HepG2 (cell line): Measurements from ENCODE around the gene CLVS2. TPM values are rescaled to one million over a fixed set of nuclear protein-coding genes. Genes with fewer than 3 reads are reported as not detected.
A peak's percentile ranks its signal among the peaks of the same experiment; 100 is the strongest.

ENCODE experiments used
- ATAC-seq: fragments of 200-7000 bp; cut with Tn5 transposase; 3 replicates; pipeline ENCODE4 v1.9.1; 2020; ENCODE audit warnings: mild to moderate bottlenecking, moderate library complexity
- BruUV-seq: library from RNA; stranded (reverse); fragments of 400-500 nt; replicated peaks from 2 replicates; lab custom pipeline; 2021; lab: Mats Ljungman, UMichigan
- CTCF ChIA-PET: fragments of 300-600 bp; formaldehyde crosslinking; extraction: SDS; loops from one replicate; lab custom pipeline; 2021; ENCODE audit warnings: low total read pairs, inconsistent platforms, low intra/inter-chr PET ratio; lab: Yijun Ruan, JAX
- POLR2A ChIA-PET: fragments of 350-600 bp; sonication (Branson Sonifier 250); formaldehyde crosslinking; loops from one replicate; lab custom pipeline; 2020; ENCODE audit warnings: antibody characterized with exemption, inconsistent platforms; lab: Yijun Ruan, JAX
- DNase-seq: peaks from one replicate; pipeline ENCODE4 v3.0.0-alpha.2; 2015; ENCODE audit warnings: low spot score
- FAIRE-seq: peaks from 3 replicates; lab custom pipeline; 2011; peaks lifted over from hg19 to GRCh38; lab: Jason Lieb, UNC
- H2AFZ ChIP-seq: one replicate; pipeline ENCODE4 v1.6.1; 2011; ENCODE audit warnings: low read length, inconsistent platforms
- H3K27ac ChIP-seq: fragments of 300-600 bp; 3 replicates; pipeline ENCODE4 v1.8.0; 2011; ENCODE audit warnings: mixed run types, mild to moderate bottlenecking, mixed read lengths, low read length, inconsistent platforms; ENCODE audit not compliant: insufficient read depth; ENCODE audit errors: extremely low read length
- H3K27me3 ChIP-seq, 2 experiments: fragments of 200-600 bp in 1 of 2; 2 replicates in 1 of 2; 3 replicates in 1 of 2; pipeline versions ENCODE4 v1.6.0 to v1.8.0; 2011; ENCODE audit warnings: low read length in 2 of 2, mild to moderate bottlenecking in 2 of 2, moderate library complexity in 2 of 2, inconsistent platforms in 1 of 2; ENCODE audit not compliant: insufficient read depth in 2 of 2, control insufficient read depth in 1 of 2
- H3K36me3 ChIP-seq, 2 experiments: fragments of 200-600 bp in 1 of 2; replicated peaks in 1 of 2; 2 replicates in 1 of 2; 3 replicates in 1 of 2; pipeline versions ENCODE4 v1.5.1 to v1.8.0; 2011; ENCODE audit warnings: low read length in 2 of 2, inconsistent platforms in 1 of 2; ENCODE audit not compliant: insufficient read depth in 2 of 2, control insufficient read depth in 1 of 2
- H3K4me1 ChIP-seq: 2 replicates; pipeline ENCODE4 v1.5.1; 2012; ENCODE audit warnings: low read length, inconsistent platforms; ENCODE audit not compliant: insufficient read depth
- H3K4me2 ChIP-seq: 2 replicates; pipeline ENCODE4 v1.6.0; 2011; ENCODE audit warnings: low read depth, low read length, inconsistent platforms
- H3K4me3 ChIP-seq, 3 experiments: fragments of 200-600 bp in 1 of 3; sonication (generic), shearing (Covaris generic) in 1 of 3; replicated peaks in 1 of 3; 2 replicates each; pipeline ENCODE4 v1.5.1; 2011 to 2016; ENCODE audit warnings: low read length in 3 of 3, inconsistent platforms in 2 of 3, low read depth in 2 of 3, mild to moderate bottlenecking in 2 of 3, control low read depth in 1 of 3, mixed read lengths in 1 of 3; ENCODE audit not compliant: insufficient read depth in 1 of 3
- H3K79me2 ChIP-seq: one replicate; pipeline ENCODE4 v1.6.1; 2011; ENCODE audit warnings: low read length, inconsistent platforms; ENCODE audit not compliant: insufficient read depth
- H3K9ac ChIP-seq: 2 replicates; pipeline ENCODE4 v1.6.0; 2011; ENCODE audit warnings: mild to moderate bottlenecking, low read depth, low read length, inconsistent platforms; ENCODE audit not compliant: insufficient read depth
- H3K9me3 ChIP-seq: 2 replicates; pipeline ENCODE4 v1.5.1; 2012; ENCODE audit warnings: mild to moderate bottlenecking, low read length
- H4K20me1 ChIP-seq: 2 replicates; pipeline ENCODE4 v1.6.0; 2011; ENCODE audit warnings: inconsistent platforms, mild to moderate bottlenecking, low read length, moderate library complexity; ENCODE audit not compliant: insufficient read depth
- ATF7 ChIP-seq, 2 experiments: fragments of 450-650 bp in 1 of 2; sonication (generic) in 1 of 2; formaldehyde crosslinking in 1 of 2; IDR thresholded peaks; 2 replicates each; pipeline versions ENCODE4 v1.4.0 to v1.6.1; 2016 to 2020; ENCODE audit warnings: antibody characterized with exemption in 1 of 2, mild to moderate bottlenecking in 1 of 2, missing genetic modification reagents in 1 of 2
- DR1 ChIP-seq: sonication (generic); formaldehyde crosslinking; IDR thresholded peaks from 2 replicates; pipeline ENCODE4 v1.8.0; 2021; ENCODE audit warnings: mild to moderate bottlenecking, missing genetic modification reagents, inconsistent platforms
- E2F5 ChIP-seq: sonication (generic); formaldehyde crosslinking; conservative IDR thresholded peaks from 2 replicates; pipeline ENCODE4 v1.4.0; 2020; ENCODE audit warnings: missing genetic modification reagents
- HMG20A ChIP-seq: IDR thresholded peaks from 2 replicates; pipeline ENCODE4 v1.6.1; 2016; ENCODE audit warnings: borderline replicate concordance
- MAFK ChIP-seq, 2 experiments: IDR thresholded peaks in 1 of 2; conservative IDR thresholded peaks in 1 of 2; 2 replicates each; pipeline ENCODE4 v1.6.1; 2011; ENCODE audit warnings: improper control_type of control experiment in 2 of 2, low read length in 2 of 2
- NFRKB ChIP-seq: fragments of 450-650 bp; IDR thresholded peaks from 2 replicates; pipeline ENCODE4 v1.6.1; 2017
- NR1H2 ChIP-seq: sonication (generic); formaldehyde crosslinking; IDR thresholded peaks from 2 replicates; pipeline ENCODE4 v1.8.1; 2022; ENCODE audit warnings: low read depth, missing genetic modification reagents, borderline replicate concordance
- PHF21A ChIP-seq: sonication (generic); formaldehyde crosslinking; IDR thresholded peaks from 2 replicates; pipeline ENCODE4 v1.5.0; 2020; ENCODE audit warnings: mild to moderate bottlenecking, missing genetic modification reagents
- SIX4 ChIP-seq: sonication (generic); formaldehyde crosslinking; IDR thresholded peaks from 2 replicates; pipeline ENCODE4 v1.4.0; 2020; ENCODE audit warnings: missing genetic modification reagents
- YEATS2 ChIP-seq: sonication (generic); formaldehyde crosslinking; IDR thresholded peaks from 2 replicates; pipeline ENCODE4 v1.4.0; 2020; ENCODE audit warnings: missing genetic modification reagents, borderline replicate concordance
- YY1 ChIP-seq: IDR thresholded peaks from 2 replicates; pipeline ENCODE4 v1.6.1; 2011; ENCODE audit warnings: low read length, low read depth, moderate library complexity, mild to moderate bottlenecking; ENCODE audit not compliant: insufficient read depth, insufficient replicate concordance
- ZNF20 ChIP-seq: sonication (generic); formaldehyde crosslinking; IDR thresholded peaks from 2 replicates; pipeline ENCODE4 v1.4.0; 2020; ENCODE audit warnings: mild to moderate bottlenecking, moderate library complexity, missing genetic modification reagents
- ZNF484 ChIP-seq: sonication (generic); formaldehyde crosslinking; IDR thresholded peaks from 2 replicates; pipeline ENCODE4 v1.5.1; 2020; ENCODE audit warnings: mild to moderate bottlenecking, low read depth, missing genetic modification reagents, borderline replicate concordance
- ZNF614 ChIP-seq: IDR thresholded peaks from 2 replicates; pipeline ENCODE4 v1.6.1; 2018; ENCODE audit warnings: missing biosample characterization, missing genetic modification reagents, inconsistent platforms, borderline replicate concordance
- ZNF615 ChIP-seq: sonication (generic); formaldehyde crosslinking; IDR thresholded peaks from 2 replicates; pipeline ENCODE4 v1.5.0; 2020; ENCODE audit warnings: mild to moderate bottlenecking, missing genetic modification reagents, borderline replicate concordance
- ZNF766 ChIP-seq: sonication (generic); formaldehyde crosslinking; IDR thresholded peaks from 2 replicates; pipeline ENCODE4 v1.5.0; 2020; ENCODE audit warnings: missing genetic modification reagents, borderline replicate concordance
- ZNF775 ChIP-seq: sonication (generic); formaldehyde crosslinking; IDR thresholded peaks from 2 replicates; pipeline ENCODE4 v1.4.0; 2020; ENCODE audit warnings: missing genetic modification reagents, mild to moderate bottlenecking, moderate library complexity, borderline replicate concordance
- ZNF777 ChIP-seq: sonication (generic); formaldehyde crosslinking; IDR thresholded peaks from 2 replicates; pipeline ENCODE4 v1.4.0; 2020; ENCODE audit warnings: missing genetic modification reagents
- WGBS: methylation state at CpG from one replicate; pipeline ENCODE4 v1.1.6; 2017; ENCODE audit warnings: low lambda C conversion rate; 5-methylcytosine and 5-hydroxymethylcytosine counted together
- in situ Hi-C: cut with HindIII; loops from 2 replicates; pipeline ENCODE4 v1.10.0; 2017; ENCODE audit warnings: low pct_unique_long_range_greater_than_20kb; ENCODE audit not compliant: extremely low pct_ligation_motif_present
- intact Hi-C: fragments of 100-400 bp; cut with micrococcal nuclease; formaldehyde crosslinking; loops from one replicate; pipeline ENCODE4 v1.10.0; 2022; ENCODE audit not compliant: unreplicated experiment
- polyA plus RNA-seq, 8 experiments: library from polyadenylated mRNA; depleted of rRNA in 3 of 8; stranded (reverse) in 7 of 8; unstranded in 1 of 8; fragments of >200 nt; fragmentation: Illumina TruSeq in 4 of 8; extraction: Trizol in 4 of 8; gene quantifications; 2 replicates each; pipeline versions ENCODE4 v1.2.1 to v1.2.3, GENCODE V29; 2011 to 2016; ENCODE audit warnings: low read depth in 4 of 8, missing spikeins in 1 of 8, mixed read lengths in 1 of 8; ENCODE audit not compliant: insufficient read depth in 1 of 8
- total RNA-seq, 5 experiments: library from RNA; depleted of rRNA; stranded (reverse); fragments of >200 nt; fragmentation: Illumina TruSeq; extraction: Trizol; gene quantifications; 2 replicates each; pipeline ENCODE4 v1.2.3, GENCODE V29; 2016; ENCODE audit warnings: low read depth in 1 of 5
- TF ChIP-seq, protein P1 (sequence below): sonication (generic); formaldehyde crosslinking; conservative IDR thresholded peaks from 2 replicates; pipeline ENCODE4 v1.4.0; 2020; ENCODE audit warnings: mild to moderate bottlenecking, missing genetic modification reagents, moderate library complexity
- TF ChIP-seq, protein P2 (sequence below): sonication (generic); formaldehyde crosslinking; IDR thresholded peaks from 2 replicates; pipeline ENCODE4 v1.5.0; 2020; ENCODE audit warnings: missing genetic modification reagents

The CLVS2 gene
- total and polyA plus RNA-seq, 2 of the 13 experiments (the other 11 are each of a cell fraction or from before 2014, with no cell fraction given): not detected

DNA sequence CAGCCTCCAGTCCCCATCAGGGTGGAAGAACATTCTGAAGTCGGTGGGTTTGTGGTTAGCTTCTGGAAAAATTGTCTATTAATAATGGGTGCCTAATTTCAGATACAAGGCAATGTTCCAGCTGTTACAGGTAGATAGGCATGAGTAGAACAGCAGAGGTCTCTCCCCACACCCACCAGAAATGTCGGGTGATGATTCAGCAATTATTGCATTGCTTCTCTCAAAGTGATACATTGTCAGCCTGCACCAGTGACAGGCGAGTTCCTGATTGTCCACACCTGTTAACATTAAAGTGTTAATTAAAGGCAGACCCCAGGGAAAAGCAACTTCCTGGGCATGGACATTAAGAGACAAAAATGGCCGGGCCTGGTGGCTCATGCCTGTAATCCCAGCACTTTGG, 18.9 kb upstream of the CLVS2 start:
- BruUV-seq: no TSS peak
- DNase-seq (no peak), FAIRE-seq (no peak), ATAC-seq (no peak)
- H3K27ac ChIP-seq: no peak overlapping the region
- no peaks in the 10 kb centered on the region for H3K27me3 ChIP-seq
- peaks cover 4% of the 10 kb centered on the region; the same call in 1 of the 2 replicates for H3K9me3 ChIP-seq
- no peaks in the 10 kb centered on the region for H3K4me1 ChIP-seq
- no peak overlapping the region for H3K9ac ChIP-seq
- ChIA-PET CTCF (no interaction called here), POLR2A (no interaction called here)
- intact Hi-C loops (no loop called here), in situ Hi-C loops (no loop called here)
- H3K4me2 ChIP-seq: no peak overlapping the region
- H3K4me3 ChIP-seq: no peak overlapping the region
- H4K20me1 ChIP-seq: no peaks in the 10 kb centered on the region
- 4% methylated on average over 4 of the region's 4 CpGs for WGBS
- H3K36me3 ChIP-seq: no peaks in the 10 kb centered on the region
- H3K79me2 ChIP-seq: no peaks in the 10 kb centered on the region
- no peak overlapping the region for H2AFZ ChIP-seq
- no peak for TF ChIP-seq ZNF484 (CRISPR knock-in tag)
- no peak for TF ChIP-seq ZNF777 (CRISPR knock-in tag)
- TF ChIP-seq ZNF615: no peak
- TF ChIP-seq DR1 (CRISPR knock-in tag): no peak
- no peak for TF ChIP-seq NFRKB
- TF ChIP-seq, protein P1, sequence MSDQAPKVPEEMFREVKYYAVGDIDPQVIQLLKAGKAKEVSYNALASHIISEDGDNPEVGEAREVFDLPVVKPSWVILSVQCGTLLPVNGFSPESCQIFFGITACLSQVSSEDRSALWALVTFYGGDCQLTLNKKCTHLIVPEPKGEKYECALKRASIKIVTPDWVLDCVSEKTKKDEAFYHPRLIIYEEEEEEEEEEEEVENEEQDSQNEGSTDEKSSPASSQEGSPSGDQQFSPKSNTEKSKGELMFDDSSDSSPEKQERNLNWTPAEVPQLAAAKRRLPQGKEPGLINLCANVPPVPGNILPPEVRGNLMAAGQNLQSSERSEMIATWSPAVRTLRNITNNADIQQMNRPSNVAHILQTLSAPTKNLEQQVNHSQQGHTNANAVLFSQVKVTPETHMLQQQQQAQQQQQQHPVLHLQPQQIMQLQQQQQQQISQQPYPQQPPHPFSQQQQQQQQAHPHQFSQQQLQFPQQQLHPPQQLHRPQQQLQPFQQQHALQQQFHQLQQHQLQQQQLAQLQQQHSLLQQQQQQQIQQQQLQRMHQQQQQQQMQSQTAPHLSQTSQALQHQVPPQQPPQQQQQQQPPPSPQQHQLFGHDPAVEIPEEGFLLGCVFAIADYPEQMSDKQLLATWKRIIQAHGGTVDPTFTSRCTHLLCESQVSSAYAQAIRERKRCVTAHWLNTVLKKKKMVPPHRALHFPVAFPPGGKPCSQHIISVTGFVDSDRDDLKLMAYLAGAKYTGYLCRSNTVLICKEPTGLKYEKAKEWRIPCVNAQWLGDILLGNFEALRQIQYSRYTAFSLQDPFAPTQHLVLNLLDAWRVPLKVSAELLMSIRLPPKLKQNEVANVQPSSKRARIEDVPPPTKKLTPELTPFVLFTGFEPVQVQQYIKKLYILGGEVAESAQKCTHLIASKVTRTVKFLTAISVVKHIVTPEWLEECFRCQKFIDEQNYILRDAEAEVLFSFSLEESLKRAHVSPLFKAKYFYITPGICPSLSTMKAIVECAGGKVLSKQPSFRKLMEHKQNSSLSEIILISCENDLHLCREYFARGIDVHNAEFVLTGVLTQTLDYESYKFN (CRISPR knock-in tag): no peak
- no peak for TF ChIP-seq ZNF766
- TF ChIP-seq E2F5 (CRISPR knock-in tag): no peak
- no peak for TF ChIP-seq YEATS2 (CRISPR knock-in tag)
- TF ChIP-seq ATF7 (IDR thresholded peaks at IDR 0.05): no peak
- TF ChIP-seq ATF7 (CRISPR knock-in tag; IDR thresholded peaks at IDR 0.05): no peak
- TF ChIP-seq MAFK (conservative IDR thresholded peaks at IDR 0.05 in 1 of 2, IDR thresholded peaks at IDR 0.05 in 1 of 2; ENCODE audit: low read length in 2 of 2): peak; percentile 89 to 91
- no peak for TF ChIP-seq HMG20A (CRISPR knock-in tag)
- TF ChIP-seq YY1: no peak
- no peak for TF ChIP-seq ZNF20
- TF ChIP-seq PHF21A (CRISPR knock-in tag): no peak
- TF ChIP-seq NR1H2: no peak
- TF ChIP-seq, protein P2, sequence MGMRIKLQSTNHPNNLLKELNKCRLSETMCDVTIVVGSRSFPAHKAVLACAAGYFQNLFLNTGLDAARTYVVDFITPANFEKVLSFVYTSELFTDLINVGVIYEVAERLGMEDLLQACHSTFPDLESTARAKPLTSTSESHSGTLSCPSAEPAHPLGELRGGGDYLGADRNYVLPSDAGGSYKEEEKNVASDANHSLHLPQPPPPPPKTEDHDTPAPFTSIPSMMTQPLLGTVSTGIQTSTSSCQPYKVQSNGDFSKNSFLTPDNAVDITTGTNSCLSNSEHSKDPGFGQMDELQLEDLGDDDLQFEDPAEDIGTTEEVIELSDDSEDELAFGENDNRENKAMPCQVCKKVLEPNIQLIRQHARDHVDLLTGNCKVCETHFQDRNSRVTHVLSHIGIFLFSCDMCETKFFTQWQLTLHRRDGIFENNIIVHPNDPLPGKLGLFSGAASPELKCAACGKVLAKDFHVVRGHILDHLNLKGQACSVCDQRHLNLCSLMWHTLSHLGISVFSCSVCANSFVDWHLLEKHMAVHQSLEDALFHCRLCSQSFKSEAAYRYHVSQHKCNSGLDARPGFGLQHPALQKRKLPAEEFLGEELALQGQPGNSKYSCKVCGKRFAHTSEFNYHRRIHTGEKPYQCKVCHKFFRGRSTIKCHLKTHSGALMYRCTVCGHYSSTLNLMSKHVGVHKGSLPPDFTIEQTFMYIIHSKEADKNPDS (CRISPR knock-in tag): no peak
- TF ChIP-seq ZNF614 (CRISPR knock-in tag): no peak
- TF ChIP-seq ZNF775 (CRISPR knock-in tag): no peak
- no peak for TF ChIP-seq SIX4
